GM12878 (cell line): ENCODE data around the gene CTNNA3. TPM values are rescaled to one million over a fixed set of nuclear protein-coding genes. Genes with fewer than 3 reads are reported as not detected.

ENCODE experiments used
- ATAC-seq: fragments of 200-7000 bp; cut with Tn5 transposase; 3 replicates; pipeline ENCODE4 v1.9.1; 2020; ENCODE audit warnings: mild to moderate bottlenecking, moderate library complexity
- BruUV-seq: library from RNA; stranded (reverse); fragments of 400-500 nt; replicated peaks from 2 replicates; lab custom pipeline; 2021; lab: Mats Ljungman, UMichigan
- CTCF ChIA-PET: fragments of 300-600 bp; sonication (Branson Sonifier 250); formaldehyde crosslinking; extraction: SDS; loops from one replicate; lab custom pipeline; 2021; ENCODE audit warnings: inconsistent platforms; lab: Yijun Ruan, JAX
- POLR2A ChIA-PET: fragments of 350-600 bp; formaldehyde crosslinking; extraction: SDS; loops from one replicate; lab custom pipeline; 2021; ENCODE audit warnings: inconsistent platforms; lab: Charles Lee
- RAD21 ChIA-PET: fragments of 300-600 bp; sonication (Branson Sonifier 250); formaldehyde crosslinking; loops from one replicate; lab custom pipeline; 2023; ENCODE audit warnings: antibody characterized with exemption; ENCODE audit not compliant: unreplicated experiment; lab: Charles Lee
- SMC1A ChIA-PET: fragments of 300-600 bp; sonication (Branson Sonifier 250); formaldehyde crosslinking; loops from one replicate; lab custom pipeline; 2023; ENCODE audit not compliant: unreplicated experiment, uncharacterized antibody; lab: Charles Lee
- DNase-seq: peaks from one replicate; pipeline ENCODE4 v3.0.0-alpha.2; 2011; ENCODE audit warnings: low read depth, low spot score
- FAIRE-seq: peaks from 3 replicates; lab custom pipeline; 2011; peaks lifted over from hg19 to GRCh38; lab: Jason Lieb, UNC
- H2AFZ ChIP-seq: 2 replicates; pipeline ENCODE4 v1.6.0; 2011; ENCODE audit warnings: low read depth, low read length, control low read depth; ENCODE audit not compliant: control insufficient read depth
- H3K27ac ChIP-seq: 2 replicates; pipeline ENCODE4 v1.5.1; 2011; ENCODE audit warnings: control low read depth; ENCODE audit not compliant: control insufficient read depth, insufficient read depth
- H3K27me3 ChIP-seq, 2 experiments: replicated peaks in 1 of 2; 2 replicates each; pipeline versions ENCODE4 v1.6.0 to v1.6.1; 2011; ENCODE audit warnings: low read length in 1 of 2; ENCODE audit not compliant: control insufficient read depth in 2 of 2, insufficient read depth in 2 of 2
- H3K36me3 ChIP-seq, 2 experiments: 2 replicates each; pipeline ENCODE4 v1.5.1; 2011; ENCODE audit warnings: low read length in 1 of 2; ENCODE audit not compliant: control insufficient read depth in 2 of 2, insufficient read depth in 2 of 2
- H3K4me1 ChIP-seq: 2 replicates; pipeline ENCODE4 v1.6.1; 2011; ENCODE audit warnings: mild to moderate bottlenecking, low read length, moderate library complexity, mixed read lengths; ENCODE audit not compliant: control insufficient read depth, insufficient read depth
- H3K4me2 ChIP-seq: 2 replicates; pipeline ENCODE4 v1.6.0; 2011; ENCODE audit warnings: control low read depth; ENCODE audit not compliant: control insufficient read depth, insufficient read depth
- H3K4me3 ChIP-seq: fragments of 200-600 bp; sonication (generic); 2 replicates; pipeline ENCODE4 v1.5.1; 2016
- H3K79me2 ChIP-seq: 2 replicates; pipeline ENCODE4 v1.6.0; 2011; ENCODE audit warnings: low read length; ENCODE audit not compliant: control insufficient read depth, insufficient read depth
- H3K9ac ChIP-seq: 2 replicates; pipeline ENCODE4 v1.8.0; 2011; ENCODE audit warnings: low read length, control low read depth, mixed read lengths; ENCODE audit not compliant: control insufficient read depth, insufficient read depth
- H3K9me3 ChIP-seq: replicated peaks from 3 replicates; pipeline ENCODE4 v1.5.1; 2011; ENCODE audit warnings: mild to moderate bottlenecking, low read length; ENCODE audit not compliant: control insufficient read depth, insufficient read depth
- H4K20me1 ChIP-seq: 2 replicates; pipeline ENCODE4 v1.6.0; 2011; ENCODE audit not compliant: control insufficient read depth, insufficient read depth
- CEBPB ChIP-seq, 2 experiments: fragments of 150-350 bp in 1 of 2; IDR thresholded peaks; 2 replicates each; pipeline ENCODE4 v1.6.1; 2012 to 2014; ENCODE audit warnings: low read depth in 2 of 2, low read length in 2 of 2, borderline replicate concordance in 1 of 2, inconsistent platforms in 1 of 2
- DPF2 ChIP-seq: fragments of 450-650 bp; IDR thresholded peaks from 2 replicates; pipeline ENCODE4 v1.6.1; 2017; ENCODE audit warnings: mild to moderate bottlenecking
- ELK1 ChIP-seq: IDR thresholded peaks from 2 replicates; pipeline ENCODE4 v1.6.1; 2012; ENCODE audit warnings: low read depth, low read length, improper control_type of control experiment
- FOXM1 ChIP-seq: IDR thresholded peaks from 2 replicates; pipeline ENCODE4 v1.6.1; 2012; ENCODE audit warnings: low read depth, mild to moderate bottlenecking, inconsistent platforms, low read length, moderate library complexity
- MEF2A ChIP-seq: IDR thresholded peaks from 2 replicates; pipeline ENCODE4 v1.6.1; 2011; ENCODE audit warnings: low read depth, mild to moderate bottlenecking, low read length, moderate library complexity; ENCODE audit not compliant: insufficient read depth
- NFIC ChIP-seq: IDR thresholded peaks from 2 replicates; pipeline ENCODE4 v1.6.1; 2012; ENCODE audit warnings: low read depth, mild to moderate bottlenecking, inconsistent platforms, low read length, moderate library complexity
- PBX3 ChIP-seq: IDR thresholded peaks from 2 replicates; pipeline ENCODE4 v1.6.1; 2011; ENCODE audit warnings: mild to moderate bottlenecking, low read depth, low read length, moderate library complexity; ENCODE audit not compliant: insufficient replicate concordance
- RCOR1 ChIP-seq: conservative IDR thresholded peaks from 2 replicates; pipeline ENCODE4 v1.6.1; 2012; ENCODE audit warnings: low read depth, low read length, improper control_type of control experiment
- RUNX3 ChIP-seq: IDR thresholded peaks from 2 replicates; pipeline ENCODE4 v1.6.1; 2012; ENCODE audit warnings: low read length, inconsistent platforms
- SREBF2 ChIP-seq: IDR thresholded peaks from 2 replicates; pipeline ENCODE4 v1.6.1; 2012; ENCODE audit warnings: mild to moderate bottlenecking, low read length
- ZNF207 ChIP-seq: fragments of 450-650 bp; IDR thresholded peaks from 2 replicates; pipeline ENCODE4 v1.6.1; 2014; ENCODE audit warnings: antibody characterized with exemption, mild to moderate bottlenecking, borderline replicate concordance
- ZNF274 ChIP-seq: IDR thresholded peaks from one replicate; pipeline ENCODE4 v1.8.0; 2011; ENCODE audit not compliant: insufficient read length, insufficient read depth
- ZNF384 ChIP-seq: IDR thresholded peaks from 2 replicates; pipeline ENCODE4 v1.6.1; 2012; ENCODE audit warnings: low read depth, mild to moderate bottlenecking, low read length, improper control_type of control experiment, borderline replicate concordance
- ZSCAN29 ChIP-seq: fragments of 450-650 bp; IDR thresholded peaks from 2 replicates; pipeline ENCODE4 v1.6.1; 2017; ENCODE audit warnings: mild to moderate bottlenecking, moderate library complexity
- WGBS: methylation state at CpG from one replicate; pipeline ENCODE4 v1.1.6; 2016; ENCODE audit warnings: low lambda C conversion rate; ENCODE audit not compliant: insufficient replicate concordance, insufficient coverage; ENCODE audit errors: missing lambda C conversion rate; 5-methylcytosine and 5-hydroxymethylcytosine counted together
- in situ Hi-C: fragments of 300-500 bp; cut with MboI; formaldehyde crosslinking; loops from 9 replicates; pipeline ENCODE4 v1.14.3; 2018; ENCODE audit warnings: mixed read lengths
- intact Hi-C: fragments of 100-400 bp; cut with micrococcal nuclease; formaldehyde crosslinking; loops from one replicate; pipeline ENCODE4 v1.14.2; 2022; ENCODE audit not compliant: unreplicated experiment
- polyA plus RNA-seq, 11 experiments: library from polyadenylated mRNA; depleted of rRNA in 4 of 11; unstranded in 6 of 11; stranded (reverse) in 5 of 11; fragments of >200 nt; fragmentation: Nextera tagmentation in 4 of 11; fragmentation: Illumina TruSeq in 1 of 11; extraction: Ambion mirVana in 4 of 11; extraction: Trizol in 1 of 11; gene quantifications; 1 replicate in 1 of 11; 2 replicates in 10 of 11; pipeline versions ENCODE4 v1.2.1 to v1.2.3, GENCODE V29; 2011 to 2016; ENCODE audit warnings: inconsistent platforms in 2 of 11, missing spikeins in 2 of 11, low read depth in 1 of 11
- total RNA-seq, 4 experiments: library from RNA; depleted of rRNA in 3 of 4; stranded (reverse); fragments of >200 nt in 3 of 4; fragmentation: Illumina TruSeq in 1 of 4; extraction: Trizol in 1 of 4; gene quantifications; 2 replicates each; pipeline versions ENCODE4 v1.2.1 to v1.2.3, GENCODE V29; 2013 to 2021
- TF ChIP-seq, protein P1 (sequence below): fragments of 450-650 bp; IDR thresholded peaks from 2 replicates; pipeline ENCODE4 v1.6.1; 2017; ENCODE audit warnings: low read depth, mild to moderate bottlenecking, moderate library complexity

CTNNA3 gene
- total and polyA plus RNA-seq, 10 of the 15 experiments (the other 5 are each of a cell fraction or from before 2014, with no cell fraction given) = under 0.01 to 4.5 (median 0.22) TPM; not detected in 2

GRCh38 chr10:65949526-65949925 lies 1746.5 kb downstream of the CTNNA3 start:
- SMC1A ChIA-PET = interaction anchor here (1.2 kb wide), 1 partner anchor 152 kb away, joined by 5 read pairs; no protein-coding TSS in a partner anchor
- TF ChIP-seq ZNF207 (no peak), CEBPB (IDR thresholded peaks at IDR 0.05; ENCODE audit: borderline replicate concordance in 1 of 2, low read depth in 2 of 2, low read length in 2 of 2) (no peak), ZSCAN29 (no peak), RUNX3 (no peak), SREBF2 (no peak), NFIC (no peak), RCOR1 (no peak), MEF2A (no peak), ELK1 (no peak), PBX3 (no peak), DPF2 (no peak), ZNF384 (no peak), FOXM1 (no peak), ZNF274 (no peak)
- TF ChIP-seq, protein P1, sequence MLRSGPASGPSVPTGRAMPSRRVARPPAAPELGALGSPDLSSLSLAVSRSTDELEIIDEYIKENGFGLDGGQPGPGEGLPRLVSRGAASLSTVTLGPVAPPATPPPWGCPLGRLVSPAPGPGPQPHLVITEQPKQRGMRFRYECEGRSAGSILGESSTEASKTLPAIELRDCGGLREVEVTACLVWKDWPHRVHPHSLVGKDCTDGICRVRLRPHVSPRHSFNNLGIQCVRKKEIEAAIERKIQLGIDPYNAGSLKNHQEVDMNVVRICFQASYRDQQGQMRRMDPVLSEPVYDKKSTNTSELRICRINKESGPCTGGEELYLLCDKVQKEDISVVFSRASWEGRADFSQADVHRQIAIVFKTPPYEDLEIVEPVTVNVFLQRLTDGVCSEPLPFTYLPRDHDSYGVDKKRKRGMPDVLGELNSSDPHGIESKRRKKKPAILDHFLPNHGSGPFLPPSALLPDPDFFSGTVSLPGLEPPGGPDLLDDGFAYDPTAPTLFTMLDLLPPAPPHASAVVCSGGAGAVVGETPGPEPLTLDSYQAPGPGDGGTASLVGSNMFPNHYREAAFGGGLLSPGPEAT = no peak
- Histone ChIP-seq H3K4me1 (no peaks in the 10 kb centered on the region), H3K36me3 (no peaks in the 10 kb centered on the region), H3K4me3 (no peak overlapping the region), H2AFZ (no peak overlapping the region), H3K9me3 (no peaks in the 10 kb centered on the region), H3K79me2 (no peaks in the 10 kb centered on the region), H3K27me3 (no peaks in the 10 kb centered on the region), H3K9ac (no peak overlapping the region), H3K4me2 (no peak overlapping the region), H3K27ac (no peak overlapping the region), H4K20me1 (no peaks in the 10 kb centered on the region)
- no TSS peak for BruUV-seq
- peak; percentile 59 for ATAC-seq
- POLR2A ChIA-PET = no interaction called here
- in situ Hi-C loops (no loop called here), intact Hi-C loops (no loop called here)
- WGBS = 34% methylated on average over 2 of the region's 2 CpGs
- no peak for DNase-seq
- no peak for FAIRE-seq
- CTCF ChIA-PET = interaction anchor here (0.6 to 0.7 kb wide), 2 partner anchors 211 to 586 kb away, joined by 3 read pairs; no protein-coding TSS in a partner anchor
- RAD21 ChIA-PET = interaction anchor here (1.3 kb wide), 1 partner anchor 58 kb away, joined by 4 read pairs; no protein-coding TSS in a partner anchor
